Central memory CD4-positive, alpha-beta T cell (primary cell): ENCODE data around the gene EN2.
A peak's percentile ranks its signal among the peaks of the same experiment; 100 is the strongest.

Experiments used
- DNase-seq: peaks from one replicate; pipeline ENCODE4 v3.0.0; 2022

EN2 gene

GRCh38 chr7:155488483-155489127, 30.7 kb downstream of the EN2 start:
- no peak for DNase-seq

- no peak for DNase-seq
Observed at GRCh38 chr7:155489158-155489840, 31.4 kb downstream of the EN2 start.

GRCh38 chr7:155489862-155490696, 32.1 kb downstream of the EN2 start:
- DNase-seq, result no peak

GRCh38 chr7:155490697-155491628, 33.0 kb downstream of the EN2 start:
- DNase-seq, result peak; percentile 18

DNA sequence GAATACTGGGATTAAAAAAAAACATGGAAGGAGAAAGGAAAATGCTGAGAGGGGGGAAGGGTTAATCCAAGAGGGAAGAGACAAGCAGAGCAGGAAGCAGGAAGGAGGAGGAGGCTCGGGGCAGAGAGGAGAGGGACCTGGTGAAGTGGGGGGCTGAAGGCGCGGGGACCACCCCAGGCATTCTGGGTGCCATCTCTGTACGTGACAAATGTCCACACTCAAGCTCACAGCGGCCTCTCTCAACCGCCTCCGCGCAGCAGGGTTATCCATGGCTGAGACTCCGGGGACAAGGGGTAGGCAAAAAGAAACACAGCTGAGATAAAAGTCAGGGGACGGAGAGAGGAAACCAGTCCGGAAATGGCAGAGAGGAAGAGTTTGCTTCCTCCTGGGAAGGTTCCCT, 33.9 kb downstream of the EN2 start:
- DNase-seq, result no peak

GRCh38 chr7:155493744-155494538, 36.0 kb downstream of the EN2 start:
- DNase-seq, result no peak

DNA sequence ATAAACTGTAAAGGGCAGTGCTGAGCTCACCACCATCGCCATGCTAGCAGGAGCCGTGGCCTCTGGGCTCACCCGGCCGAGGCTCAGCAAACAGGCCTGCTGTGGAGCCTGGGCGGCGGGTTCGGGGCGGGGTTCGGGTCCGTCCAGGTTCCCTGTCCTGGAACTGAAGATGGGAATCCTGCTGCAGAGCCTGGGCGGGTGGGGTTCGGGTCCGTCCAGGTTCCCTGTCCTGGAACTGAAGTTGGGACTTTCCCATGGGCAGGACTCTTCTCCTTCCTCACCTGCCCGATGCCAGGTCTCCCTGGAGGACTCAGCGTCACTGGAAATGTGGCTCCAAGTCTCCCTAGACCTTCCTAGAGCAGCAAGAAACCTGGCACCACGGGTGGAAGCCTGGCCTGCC, 36.6 kb downstream of the EN2 start:
- no peak for DNase-seq

- no peak for DNase-seq
Observed at GRCh38 chr7:155495440-155496248, 37.7 kb downstream of the EN2 start.

GRCh38 chr7:155496267-155497005, 38.5 kb downstream of the EN2 start:
- DNase-seq, result no peak

DNA sequence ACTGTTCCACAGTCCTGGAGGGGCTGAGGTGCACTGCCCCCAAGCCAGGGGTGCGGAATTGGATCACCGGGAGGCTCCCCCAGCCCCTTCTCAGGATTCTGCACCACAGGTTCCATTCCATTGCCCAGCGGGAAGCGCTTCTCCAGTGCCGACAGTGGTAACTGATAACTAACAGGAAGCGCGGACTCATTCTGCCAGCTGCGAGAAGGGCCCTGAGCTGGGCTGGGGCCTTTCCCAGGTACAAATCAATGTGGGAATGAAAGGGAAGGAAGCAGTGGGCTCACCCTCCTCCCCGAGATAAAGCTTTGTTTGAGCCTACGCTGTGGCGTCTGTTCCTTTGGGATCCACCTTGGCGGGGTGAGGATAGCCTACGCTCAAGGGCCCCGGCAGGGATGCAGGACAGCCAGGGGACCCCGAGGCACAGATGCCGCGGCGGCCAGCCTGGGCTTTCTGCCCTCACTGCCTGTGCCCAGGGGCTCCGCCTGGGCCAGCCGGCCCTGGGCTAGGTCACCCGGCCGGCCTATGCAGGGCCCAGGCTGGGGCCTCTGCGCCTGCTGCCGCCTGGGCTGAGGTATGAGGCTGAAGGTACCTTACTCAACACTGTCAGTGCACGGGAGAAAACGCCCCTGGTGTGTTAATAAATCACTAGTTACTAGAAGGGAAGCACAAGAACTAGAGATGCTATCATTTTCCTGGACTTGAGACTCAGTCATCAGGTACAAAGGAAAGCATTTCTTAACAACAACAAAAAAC, 39.4 kb downstream of the EN2 start:
- DNase-seq, result no peak

DNA sequence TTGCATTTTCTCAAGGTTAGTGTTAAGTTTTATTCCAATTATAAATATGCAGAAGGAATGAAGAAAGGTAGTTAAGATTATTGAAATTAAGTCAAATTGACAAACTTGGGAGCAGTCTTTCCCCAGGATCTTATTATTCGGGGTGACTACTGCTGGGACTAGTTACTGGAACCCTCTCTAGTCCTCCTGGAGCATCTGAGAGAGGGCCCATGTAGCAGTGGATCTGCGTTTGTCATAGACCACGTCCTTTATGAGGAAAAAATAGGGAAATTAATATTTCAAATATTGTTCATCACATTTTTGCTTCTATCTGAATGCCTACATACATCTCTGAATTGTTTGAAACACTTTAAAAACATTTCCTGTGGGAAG, 47.5 kb downstream of the EN2 start:
- no peak for DNase-seq

- no peak for DNase-seq
Observed at GRCh38 chr7:155506854-155507337, 49.0 kb downstream of the EN2 start.

GRCh38 chr7:155507576-155507975, 49.6 kb downstream of the EN2 start:
- DNase-seq, result no peak

GRCh38 chr7:155508376-155509358, 50.7 kb downstream of the EN2 start:
- no peak for DNase-seq

GRCh38 chr7:155509359-155509724, 51.4 kb downstream of the EN2 start:
- DNase-seq, result no peak

DNA sequence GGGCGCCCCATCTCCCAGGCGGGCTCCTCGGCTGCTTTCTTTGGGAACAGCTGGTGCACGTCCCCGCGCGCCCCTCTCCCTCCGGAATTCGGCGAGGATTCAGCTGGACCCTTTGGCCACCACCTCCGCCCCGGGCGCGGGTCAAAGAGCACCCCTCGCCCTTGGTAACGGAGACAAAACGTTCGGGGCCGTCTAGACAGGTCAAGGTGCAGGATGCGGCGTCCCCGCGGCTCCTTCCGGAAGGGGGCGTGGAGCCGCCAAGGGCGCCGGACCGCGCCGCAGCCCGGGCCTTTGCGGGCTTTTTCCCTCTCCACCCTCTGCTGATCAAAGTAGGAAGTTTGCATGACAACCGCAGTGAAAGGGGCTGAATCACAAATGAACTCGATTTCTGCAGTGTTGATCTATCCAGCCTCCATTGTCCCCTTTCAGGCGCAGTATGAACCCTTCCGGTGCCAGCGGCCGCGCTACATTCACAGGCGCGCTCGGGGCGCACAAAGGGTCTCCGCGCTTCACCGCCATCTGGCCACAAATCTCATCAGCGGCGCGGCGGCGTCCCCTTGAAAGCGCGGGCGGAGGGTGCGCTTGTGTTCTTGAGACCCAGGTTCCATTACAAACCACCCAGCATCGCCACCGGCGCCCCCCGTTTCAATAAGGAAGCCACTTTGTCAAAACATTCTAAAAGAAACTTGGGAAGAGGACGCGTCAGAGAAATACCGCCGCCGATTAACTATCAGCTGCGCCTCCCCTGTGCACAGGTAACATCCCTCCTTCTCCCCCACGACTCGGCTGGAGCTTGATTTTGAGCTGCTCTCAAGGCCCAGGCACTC, 52.0 kb downstream of the EN2 start:
- no peak for DNase-seq
